Measurements from ENCODE around the gene TTLL6. TPM values are rescaled to one million over a fixed set of nuclear protein-coding genes. Genes with fewer than 3 reads are reported as not detected.

TTLL6 gene
- total RNA-seq, 1 experiment from 2014 or later: 0.21 TPM

- H3K27me3 Mint-ChIP-seq (ENCODE audit: unreplicated experiment): peaks cover 40% of the 10 kb centered on the region
- no peak for TF ChIP-seq CTCF (IDR thresholded peaks at IDR 0.05; ENCODE audit: unreplicated experiment)
- intact Hi-C loops (cut with micrococcal nuclease; ENCODE audit: unreplicated experiment): no loop called here
- H3K9me3 Mint-ChIP-seq (ENCODE audit: low read depth, unreplicated experiment): no peaks in the 10 kb centered on the region
- CTCF ChIA-PET: interaction anchor here (0.5 to 1.8 kb wide), 5 partner anchors 8 to 908 kb away, joined by 3 to 7 read pairs (median 3); no protein-coding TSS in a partner anchor
- no peak overlapping the region for H3K27ac Mint-ChIP-seq (ENCODE audit: unreplicated experiment)
- H3K4me3 Mint-ChIP-seq (ENCODE audit: low read depth, unreplicated experiment): no peak overlapping the region
- H3K36me3 Mint-ChIP-seq (ENCODE audit: insufficient read depth, unreplicated experiment): no peaks in the 10 kb centered on the region
- no peak for DNase-seq
- no TSS peak for BruUV-seq (replicated peaks)
- H3K4me1 Mint-ChIP-seq (ENCODE audit: low read depth, unreplicated experiment): no peaks in the 10 kb centered on the region
Observed at GRCh38 chr17:48769009-48769675, 47.9 kb downstream of the TTLL6 start.

- Mint-ChIP-seq H3K4me3 (ENCODE audit: low read depth, unreplicated experiment) (no peak overlapping the region), H3K27me3 (ENCODE audit: unreplicated experiment) (peaks cover 56% of the 10 kb centered on the region), H3K27ac (ENCODE audit: unreplicated experiment) (no peak overlapping the region), H3K9me3 (ENCODE audit: low read depth, unreplicated experiment) (no peaks in the 10 kb centered on the region), H3K4me1 (ENCODE audit: low read depth, unreplicated experiment) (no peaks in the 10 kb centered on the region), H3K36me3 (ENCODE audit: insufficient read depth, unreplicated experiment) (no peaks in the 10 kb centered on the region)
- CTCF ChIA-PET: interaction anchor here (0.7 to 2.4 kb wide), 4 partner anchors 16 to 89 kb away, joined by 3 to 7 read pairs (median 4); no protein-coding TSS in a partner anchor
- DNase-seq: no peak
- TF ChIP-seq CTCF (IDR thresholded peaks at IDR 0.05; ENCODE audit: unreplicated experiment): peak; percentile 15
- intact Hi-C loops (cut with micrococcal nuclease; ENCODE audit: unreplicated experiment): no loop called here
- BruUV-seq (replicated peaks): no TSS peak
Observed at GRCh38 chr17:48767263-48767774, 49.7 kb downstream of the TTLL6 start.

GRCh38 chr17:48761114-48761513 lies 55.9 kb downstream of the TTLL6 start:
- intact Hi-C loops (cut with micrococcal nuclease; ENCODE audit: unreplicated experiment): no loop called here
- BruUV-seq (replicated peaks): no TSS peak
- DNase-seq: no peak
- CTCF ChIA-PET: interaction anchor here (0.6 to 1.1 kb wide), 2 partner anchors 8 to 70 kb away, joined by 3 read pairs; no protein-coding TSS in a partner anchor
- no peak for TF ChIP-seq CTCF (IDR thresholded peaks at IDR 0.05; ENCODE audit: unreplicated experiment)
- Mint-ChIP-seq H3K9me3 (ENCODE audit: low read depth, unreplicated experiment) (no peaks in the 10 kb centered on the region), H3K4me1 (ENCODE audit: low read depth, unreplicated experiment) (no peaks in the 10 kb centered on the region), H3K36me3 (ENCODE audit: insufficient read depth, unreplicated experiment) (no peaks in the 10 kb centered on the region), H3K27me3 (ENCODE audit: unreplicated experiment) (peaks cover 77% of the 10 kb centered on the region), H3K27ac (ENCODE audit: unreplicated experiment) (no peak overlapping the region), H3K4me3 (ENCODE audit: low read depth, unreplicated experiment) (no peak overlapping the region)

GRCh38 chr17:48760411-48760810 lies 56.6 kb downstream of the TTLL6 start:
- Mint-ChIP-seq H3K36me3 (ENCODE audit: insufficient read depth, unreplicated experiment) (no peaks in the 10 kb centered on the region), H3K4me3 (ENCODE audit: low read depth, unreplicated experiment) (no peak overlapping the region), H3K27ac (ENCODE audit: unreplicated experiment) (no peak overlapping the region), H3K9me3 (ENCODE audit: low read depth, unreplicated experiment) (no peaks in the 10 kb centered on the region), H3K27me3 (ENCODE audit: unreplicated experiment) (peaks cover 84% of the 10 kb centered on the region), H3K4me1 (ENCODE audit: low read depth, unreplicated experiment) (no peaks in the 10 kb centered on the region)
- no TSS peak for BruUV-seq (replicated peaks)
- peak; percentile 14 for DNase-seq
- no peak for TF ChIP-seq CTCF (IDR thresholded peaks at IDR 0.05; ENCODE audit: unreplicated experiment)
- intact Hi-C loops (cut with micrococcal nuclease; ENCODE audit: unreplicated experiment): no loop called here
- CTCF ChIA-PET: interaction anchor here (0.6 to 1.1 kb wide), 2 partner anchors 9 to 71 kb away, joined by 3 read pairs; no protein-coding TSS in a partner anchor
